HepG2 (cell line): Measurements from ENCODE around the gene ERFL. TPM values are rescaled to one million over a fixed set of nuclear protein-coding genes. Genes with fewer than 3 reads are reported as not detected.

Experiments
- ATAC-seq: fragments of 200-7000 bp; cut with Tn5 transposase; 3 replicates; pipeline ENCODE4 v1.9.1; 2020; ENCODE audit warnings: mild to moderate bottlenecking, moderate library complexity
- BruUV-seq: library from RNA; stranded (reverse); fragments of 400-500 nt; replicated peaks from 2 replicates; lab custom pipeline; 2021; lab: Mats Ljungman, UMichigan
- CTCF ChIA-PET: fragments of 300-600 bp; formaldehyde crosslinking; extraction: SDS; loops from one replicate; lab custom pipeline; 2021; ENCODE audit warnings: low total read pairs, inconsistent platforms, low intra/inter-chr PET ratio; lab: Yijun Ruan, JAX
- POLR2A ChIA-PET: fragments of 350-600 bp; sonication (Branson Sonifier 250); formaldehyde crosslinking; loops from one replicate; lab custom pipeline; 2020; ENCODE audit warnings: antibody characterized with exemption, inconsistent platforms; lab: Yijun Ruan, JAX
- DNase-seq: peaks from one replicate; pipeline ENCODE4 v3.0.0-alpha.2; 2015; ENCODE audit warnings: low spot score
- FAIRE-seq: peaks from 3 replicates; lab custom pipeline; 2011; peaks lifted over from hg19 to GRCh38; lab: Jason Lieb, UNC
- H2AFZ ChIP-seq: one replicate; pipeline ENCODE4 v1.6.1; 2011; ENCODE audit warnings: low read length, inconsistent platforms
- H3K27ac ChIP-seq: fragments of 300-600 bp; 3 replicates; pipeline ENCODE4 v1.8.0; 2011; ENCODE audit warnings: mixed run types, mild to moderate bottlenecking, mixed read lengths, low read length, inconsistent platforms; ENCODE audit not compliant: insufficient read depth; ENCODE audit errors: extremely low read length
- H3K27me3 ChIP-seq, 2 experiments: fragments of 200-600 bp in 1 of 2; 2 replicates in 1 of 2; 3 replicates in 1 of 2; pipeline versions ENCODE4 v1.6.0 to v1.8.0; 2011; ENCODE audit warnings: low read length in 2 of 2, mild to moderate bottlenecking in 2 of 2, moderate library complexity in 2 of 2, inconsistent platforms in 1 of 2; ENCODE audit not compliant: insufficient read depth in 2 of 2, control insufficient read depth in 1 of 2
- H3K36me3 ChIP-seq, 2 experiments: fragments of 200-600 bp in 1 of 2; replicated peaks in 1 of 2; 2 replicates in 1 of 2; 3 replicates in 1 of 2; pipeline versions ENCODE4 v1.5.1 to v1.8.0; 2011; ENCODE audit warnings: low read length in 2 of 2, inconsistent platforms in 1 of 2; ENCODE audit not compliant: insufficient read depth in 2 of 2, control insufficient read depth in 1 of 2
- H3K4me1 ChIP-seq: 2 replicates; pipeline ENCODE4 v1.5.1; 2012; ENCODE audit warnings: low read length, inconsistent platforms; ENCODE audit not compliant: insufficient read depth
- H3K4me2 ChIP-seq: 2 replicates; pipeline ENCODE4 v1.6.0; 2011; ENCODE audit warnings: low read depth, low read length, inconsistent platforms
- H3K4me3 ChIP-seq, 3 experiments: fragments of 200-600 bp in 1 of 3; sonication (generic), shearing (Covaris generic) in 1 of 3; replicated peaks in 1 of 3; 2 replicates each; pipeline ENCODE4 v1.5.1; 2011 to 2016; ENCODE audit warnings: low read length in 3 of 3, inconsistent platforms in 2 of 3, low read depth in 2 of 3, mild to moderate bottlenecking in 2 of 3, control low read depth in 1 of 3, mixed read lengths in 1 of 3; ENCODE audit not compliant: insufficient read depth in 1 of 3
- H3K79me2 ChIP-seq: one replicate; pipeline ENCODE4 v1.6.1; 2011; ENCODE audit warnings: low read length, inconsistent platforms; ENCODE audit not compliant: insufficient read depth
- H3K9ac ChIP-seq: 2 replicates; pipeline ENCODE4 v1.6.0; 2011; ENCODE audit warnings: mild to moderate bottlenecking, low read depth, low read length, inconsistent platforms; ENCODE audit not compliant: insufficient read depth
- H3K9me3 ChIP-seq: 2 replicates; pipeline ENCODE4 v1.5.1; 2012; ENCODE audit warnings: mild to moderate bottlenecking, low read length
- H4K20me1 ChIP-seq: 2 replicates; pipeline ENCODE4 v1.6.0; 2011; ENCODE audit warnings: inconsistent platforms, mild to moderate bottlenecking, low read length, moderate library complexity; ENCODE audit not compliant: insufficient read depth
- CHCHD3 ChIP-seq: sonication (generic); formaldehyde crosslinking; IDR thresholded peaks from 2 replicates; pipeline ENCODE4 v1.8.0; 2022; ENCODE audit warnings: mild to moderate bottlenecking, missing genetic modification reagents, moderate library complexity
- RBFOX2 ChIP-seq: fragments of 200-400 bp; formaldehyde crosslinking; IDR thresholded peaks from 2 replicates; pipeline ENCODE4 v1.6.1; 2017; ENCODE audit warnings: low read depth, mild to moderate bottlenecking, low read length
- ZNF670 ChIP-seq: sonication (generic); formaldehyde crosslinking; IDR thresholded peaks from 2 replicates; pipeline ENCODE4 v1.8.0; 2022; ENCODE audit warnings: mild to moderate bottlenecking, missing genetic modification reagents, borderline replicate concordance
- WGBS: methylation state at CpG from one replicate; pipeline ENCODE4 v1.1.6; 2017; ENCODE audit warnings: low lambda C conversion rate; 5-methylcytosine and 5-hydroxymethylcytosine counted together
- in situ Hi-C: cut with HindIII; loops from 2 replicates; pipeline ENCODE4 v1.10.0; 2017; ENCODE audit warnings: low pct_unique_long_range_greater_than_20kb; ENCODE audit not compliant: extremely low pct_ligation_motif_present
- intact Hi-C: fragments of 100-400 bp; cut with micrococcal nuclease; formaldehyde crosslinking; loops from one replicate; pipeline ENCODE4 v1.10.0; 2022; ENCODE audit not compliant: unreplicated experiment
- polyA plus RNA-seq, 8 experiments: library from polyadenylated mRNA; depleted of rRNA in 3 of 8; stranded (reverse) in 7 of 8; unstranded in 1 of 8; fragments of >200 nt; fragmentation: Illumina TruSeq in 4 of 8; extraction: Trizol in 4 of 8; gene quantifications; 2 replicates each; pipeline versions ENCODE4 v1.2.1 to v1.2.3, GENCODE V29; 2011 to 2016; ENCODE audit warnings: low read depth in 4 of 8, missing spikeins in 1 of 8, mixed read lengths in 1 of 8; ENCODE audit not compliant: insufficient read depth in 1 of 8
- total RNA-seq, 5 experiments: library from RNA; depleted of rRNA; stranded (reverse); fragments of >200 nt; fragmentation: Illumina TruSeq; extraction: Trizol; gene quantifications; 2 replicates each; pipeline ENCODE4 v1.2.3, GENCODE V29; 2016; ENCODE audit warnings: low read depth in 1 of 5
- TF ChIP-seq, protein P1 (sequence below): sonication (generic); formaldehyde crosslinking; IDR thresholded peaks from 2 replicates; pipeline ENCODE4 v1.4.0; 2020; ENCODE audit warnings: missing genetic modification reagents, low read depth, mild to moderate bottlenecking, borderline replicate concordance
- TF ChIP-seq, protein P2 (sequence below): sonication (generic); formaldehyde crosslinking; IDR thresholded peaks from 2 replicates; pipeline ENCODE4 v1.4.0; 2020; ENCODE audit warnings: mild to moderate bottlenecking, missing genetic modification reagents

Gene ERFL
- total and polyA plus RNA-seq, 2 of the 13 experiments (the other 11 are each of a cell fraction or from before 2014, with no cell fraction given) = not detected

DNA sequence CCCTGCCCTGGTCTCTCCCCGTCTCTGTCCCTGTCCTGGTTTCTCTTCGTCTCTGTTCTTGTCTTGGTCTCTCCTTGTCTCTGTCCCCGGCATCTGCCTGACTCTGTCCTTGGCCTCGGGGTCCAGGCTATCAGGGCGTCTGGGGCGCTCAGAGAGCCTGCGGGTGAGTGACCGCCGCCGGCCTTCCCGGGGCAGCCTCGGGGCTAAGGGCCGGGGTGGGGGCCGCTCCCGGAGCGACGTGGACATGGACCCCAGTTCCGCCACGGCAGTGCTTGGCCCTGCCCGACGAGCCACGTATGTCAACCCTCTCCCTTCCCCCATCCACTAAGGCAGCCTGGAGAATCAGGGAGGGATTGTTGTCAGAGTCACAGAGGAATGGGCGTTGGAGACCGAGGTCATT is 30.4 kb downstream of the ERFL start:
- Histone ChIP-seq H3K36me3 (peaks cover 26 to 35% of the 10 kb centered on the region in 2 experiments), H4K20me1 (no peaks in the 10 kb centered on the region), H3K9me3 (no peaks in the 10 kb centered on the region), H2AFZ (no peak overlapping the region), H3K27me3 (no peaks in the 10 kb centered on the region), H3K9ac (no peak overlapping the region), H3K79me2 (no peaks in the 10 kb centered on the region), H3K4me1 (peaks cover 5% of the 10 kb centered on the region), H3K4me2 (no peak overlapping the region), H3K4me3 (no peak overlapping the region), H3K27ac (no peak overlapping the region)
- ATAC-seq (no peak), DNase-seq (no peak), FAIRE-seq (no peak)
- TF ChIP-seq RBFOX2 = 0 out of 2 replicates have a peak, but pooled peaks have one; percentile 24
- TF ChIP-seq CHCHD3 (CRISPR knock-in tag) = no peak
- CTCF ChIA-PET = no interaction called here
- POLR2A ChIA-PET = no interaction called here
- TSS peak; percentile 53 for BruUV-seq
- 97% methylated on average over 17 of the region's 24 CpGs for whole genome bisulfite sequencing
- in situ Hi-C loops = no loop called here
- intact Hi-C loops = no loop called here

DNA sequence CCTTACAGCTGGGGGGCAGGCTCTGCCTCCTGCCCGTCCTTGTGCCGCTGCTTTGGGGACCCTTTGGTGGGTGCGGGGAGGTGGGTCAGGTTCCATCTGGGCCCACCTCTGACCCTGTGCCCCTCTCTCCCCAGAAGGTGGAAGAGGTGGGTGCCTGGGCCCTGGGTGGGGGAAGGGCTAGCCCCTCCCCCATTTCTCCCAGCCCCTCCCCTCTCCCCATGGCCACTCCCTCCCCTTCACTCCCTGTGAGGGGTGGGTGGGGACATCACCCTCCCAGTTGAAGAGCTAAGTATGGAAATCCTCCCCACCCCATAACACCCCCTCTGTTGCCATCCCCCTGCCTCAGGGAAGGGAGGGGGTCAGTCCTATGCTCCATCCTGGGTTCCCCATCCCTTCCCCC is 31.1 kb downstream of the ERFL start:
- WGBS = 98% methylated on average over 3 of the region's 3 CpGs
- Histone ChIP-seq H2AFZ (no peak overlapping the region), H3K9ac (no peak overlapping the region), H3K27ac (no peak overlapping the region), H4K20me1 (no peaks in the 10 kb centered on the region), H3K9me3 (no peaks in the 10 kb centered on the region), H3K4me3 (no peak overlapping the region), H3K27me3 (no peaks in the 10 kb centered on the region), H3K79me2 (no peaks in the 10 kb centered on the region), H3K4me1 (peaks cover 5% of the 10 kb centered on the region), H3K36me3 (peaks cover 23 to 31% of the 10 kb centered on the region in 2 experiments), H3K4me2 (no peak overlapping the region)
- ChIA-PET CTCF (no interaction called here), POLR2A (no interaction called here)
- in situ Hi-C loops (no loop called here), intact Hi-C loops (no loop called here)
- ATAC-seq (no peak), DNase-seq (no peak), FAIRE-seq (no peak)
- no TSS peak for BruUV-seq
- TF ChIP-seq, protein P1, sequence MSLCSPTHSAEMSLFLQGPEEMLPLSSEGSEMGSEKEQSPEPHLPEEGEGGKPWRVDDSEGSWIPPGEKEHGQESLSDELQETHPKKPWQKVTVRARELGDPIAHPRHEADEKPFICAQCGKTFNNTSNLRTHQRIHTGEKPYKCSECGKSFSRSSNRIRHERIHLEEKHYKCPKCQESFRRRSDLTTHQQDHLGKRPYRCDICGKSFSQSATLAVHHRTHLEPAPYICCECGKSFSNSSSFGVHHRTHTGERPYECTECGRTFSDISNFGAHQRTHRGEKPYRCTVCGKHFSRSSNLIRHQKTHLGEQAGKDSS = no peak
- TF ChIP-seq, protein P2, sequence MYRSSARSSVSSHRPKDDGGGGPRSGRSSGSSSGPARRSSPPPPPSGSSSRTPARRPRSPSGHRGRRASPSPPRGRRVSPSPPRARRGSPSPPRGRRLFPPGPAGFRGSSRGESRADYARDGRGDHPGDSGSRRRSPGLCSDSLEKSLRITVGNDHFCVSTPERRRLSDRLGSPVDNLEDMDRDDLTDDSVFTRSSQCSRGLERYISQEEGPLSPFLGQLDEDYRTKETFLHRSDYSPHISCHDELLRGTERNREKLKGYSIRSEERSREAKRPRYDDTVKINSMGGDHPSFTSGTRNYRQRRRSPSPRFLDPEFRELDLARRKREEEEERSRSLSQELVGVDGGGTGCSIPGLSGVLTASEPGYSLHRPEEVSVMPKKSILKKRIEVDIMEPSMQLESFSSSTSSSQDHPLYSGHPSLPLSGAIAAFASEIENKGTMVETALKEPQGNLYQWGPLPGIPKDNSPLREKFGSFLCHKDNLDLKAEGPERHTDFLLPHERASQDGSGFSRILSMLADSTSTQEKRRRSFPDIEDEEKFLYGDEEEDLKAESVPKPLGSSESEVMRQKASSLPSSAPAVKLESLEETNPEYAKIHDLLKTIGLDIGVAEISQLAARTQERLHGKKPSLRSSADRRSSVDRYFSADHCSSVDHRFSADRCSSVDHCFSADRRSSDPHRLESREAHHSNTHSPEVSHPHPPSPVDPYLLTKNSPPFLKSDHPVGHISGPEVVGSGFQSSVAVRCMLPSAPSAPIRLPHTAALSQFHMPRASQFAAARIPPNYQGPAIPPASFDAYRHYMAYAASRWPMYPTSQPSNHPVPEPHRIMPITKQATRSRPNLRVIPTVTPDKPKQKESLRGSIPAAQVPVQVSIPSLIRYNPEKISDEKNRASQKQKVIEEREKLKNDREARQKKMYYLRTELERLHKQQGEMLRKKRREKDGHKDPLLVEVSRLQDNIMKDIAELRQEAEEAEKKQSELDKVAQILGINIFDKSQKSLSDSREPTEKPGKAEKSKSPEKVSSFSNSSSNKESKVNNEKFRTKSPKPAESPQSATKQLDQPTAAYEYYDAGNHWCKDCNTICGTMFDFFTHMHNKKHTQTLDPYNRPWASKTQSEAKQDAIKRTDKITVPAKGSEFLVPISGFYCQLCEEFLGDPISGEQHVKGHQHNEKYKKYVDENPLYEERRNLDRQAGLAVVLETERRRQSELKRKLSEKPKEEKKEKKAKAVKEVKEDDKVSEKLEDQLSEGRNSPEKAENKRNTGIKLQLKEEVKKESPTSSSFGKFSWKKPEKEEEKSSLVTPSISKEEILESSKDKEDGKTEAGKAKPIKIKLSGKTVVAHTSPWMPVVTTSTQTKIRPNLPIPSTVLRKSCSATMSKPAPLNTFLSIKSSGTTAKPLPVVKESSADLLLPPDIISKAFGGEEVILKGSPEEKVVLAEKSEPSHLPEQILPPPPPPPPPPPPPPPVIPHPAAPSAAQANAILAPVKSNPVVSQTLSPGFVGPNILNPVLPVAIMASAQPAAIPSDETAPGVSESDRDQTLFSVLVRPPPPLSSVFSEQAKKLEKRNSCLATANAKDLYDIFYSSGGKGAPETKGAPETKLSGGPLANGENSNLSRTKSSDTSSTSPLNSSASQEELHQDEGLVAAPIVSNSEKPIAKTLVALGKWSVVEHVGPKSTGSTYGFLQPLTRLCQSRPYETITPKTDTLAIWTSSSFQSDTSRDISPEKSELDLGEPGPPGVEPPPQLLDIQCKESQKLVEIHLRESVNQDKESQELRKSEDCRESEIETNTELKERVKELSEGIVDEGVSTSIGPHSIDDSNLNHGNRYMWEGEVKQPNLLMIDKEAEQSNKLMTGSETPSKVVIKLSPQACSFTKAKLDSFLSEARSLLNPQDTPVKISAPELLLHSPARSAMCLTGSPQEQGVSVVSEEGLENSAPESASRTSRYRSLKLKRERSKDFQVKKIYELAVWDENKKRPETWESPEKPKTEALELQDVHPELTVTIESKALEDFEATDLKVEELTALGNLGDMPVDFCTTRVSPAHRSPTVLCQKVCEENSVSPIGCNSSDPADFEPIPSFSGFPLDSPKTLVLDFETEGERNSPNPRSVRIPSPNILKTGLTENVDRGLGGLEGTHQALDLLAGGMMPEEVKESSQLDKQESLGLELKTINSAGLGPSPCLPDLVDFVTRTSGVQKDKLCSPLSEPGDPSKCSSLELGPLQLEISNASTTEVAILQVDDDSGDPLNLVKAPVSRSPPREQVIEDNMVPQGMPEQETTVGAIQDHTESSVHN (CRISPR knock-in tag) = no peak
- TF ChIP-seq ZNF670 (CRISPR knock-in tag) = no peak
